Stomach (tissue), 9 donors: ENCODE data around the gene APOL2. TPM values are rescaled to one million over a fixed set of nuclear protein-coding genes. Genes with fewer than 3 reads are reported as not detected.

Source experiments
- DNase-seq, 2 donors: peaks; one replicate each; pipeline versions ENCODE4 v3.0.0 to v3.0.0-alpha.2; 2013 to 2019
- H3K27ac ChIP-seq, 5 donors: fragments of 200-600 bp in 4 of 5; sonication (generic) in 4 of 5; one replicate each; pipeline ENCODE4 v1.5.1; 2013 to 2019; ENCODE audit warnings: mild to moderate bottlenecking in 1 of 5, moderate library complexity in 1 of 5
- H3K27me3 ChIP-seq, 3 donors: fragments of 200-600 bp; sonication (generic); one replicate each; pipeline ENCODE4 v1.5.1; 2017 to 2019; ENCODE audit warnings: mixed run types in 1 of 3
- H3K36me3 ChIP-seq, 4 donors: fragments of 200-600 bp; sonication (generic); 1 replicate in 3 of 4; 2 replicates in 1 of 4; pipeline ENCODE4 v1.5.1; 2016 to 2019
- H3K4me1 ChIP-seq, 4 donors: fragments of 200-600 bp; sonication (generic); one replicate each; pipeline ENCODE4 v1.5.1; 2016 to 2019
- H3K4me3 ChIP-seq, 4 donors: fragments of 200-600 bp; sonication (generic) in 3 of 4; one replicate each; pipeline ENCODE4 v1.5.1; 2016 to 2019; ENCODE audit warnings: mild to moderate bottlenecking in 1 of 4
- H3K9me3 ChIP-seq, 4 donors: fragments of 200-600 bp; sonication (generic); one replicate each; pipeline ENCODE4 v1.5.1; 2016 to 2019
- EP300 ChIP-seq: sonication (generic); formaldehyde crosslinking; IDR thresholded peaks from one replicate; pipeline ENCODE4 v1.6.1; 2017; ENCODE audit warnings: antibody characterized with exemption
- POLR2A ChIP-seq, 4 donors: fragments of 450-650 bp; IDR thresholded peaks; one replicate each; pipeline ENCODE4 v1.6.1; 2016; ENCODE audit warnings: antibody characterized with exemption in 4 of 4, control low read depth in 2 of 4, mild to moderate bottlenecking in 1 of 4, moderate library complexity in 1 of 4
- POLR2AphosphoS5 ChIP-seq, 3 donors: sonication (generic); formaldehyde crosslinking; IDR thresholded peaks; one replicate each; pipeline ENCODE4 v1.6.1; 2016; ENCODE audit warnings: antibody characterized with exemption in 3 of 3
- WGBS, 5 donors: extraction: QIAGEN DNeasy Blood & Tissue Kit in 3 of 5; methylation state at CpG; one replicate each; pipeline versions ENCODE4 v1.1.5 to v1.1.7; 2013 to 2018; 5-methylcytosine and 5-hydroxymethylcytosine counted together
- intact Hi-C: fragments of 100-400 bp; cut with DNase I; formaldehyde crosslinking; loops from one replicate; pipeline ENCODE4 v1.15.1; 2023; ENCODE audit warnings: low total_unique reads
- polyA plus RNA-seq, 3 donors: library from polyadenylated mRNA; stranded (reverse); fragments of 200-250 nt; gene quantifications; one replicate each; pipeline ENCODE4 v1.2.3, GENCODE V29; 2013
- total RNA-seq, 5 donors: library from RNA; depleted of rRNA; stranded (reverse); fragments of >200 nt; gene quantifications; one replicate each; pipeline versions ENCODE4 v1.1.0 to v1.2.3, GENCODE V29; 2014 to 2016
- TF ChIP-seq, protein P1 (sequence below), 7 experiments: fragments of 450-650 bp in 4 of 7; fragments of 200-600 bp in 3 of 7; sonication (generic) in 3 of 7; IDR thresholded peaks; one replicate each; pipeline ENCODE4 v1.5.1; 2016 to 2019; ENCODE audit warnings: antibody characterized with exemption in 7 of 7, control low read depth in 2 of 7, mild to moderate bottlenecking in 1 of 7
- donor health status: healthy with polysubstance abuse.
- donor health status: Bipolar disorder and iron deficiency.
- donor health status: healthy.

APOL2 gene
- total and polyA plus RNA-seq, 8 donors, result 11.6 to 101 (median 35.5) TPM

- no peak overlapping the region for H3K4me3 ChIP-seq
- H3K4me1 ChIP-seq, result peaks cover 0 to 14% (median 7%) of the 10 kb centered on the region in 4 donors
- intact Hi-C loops, result no loop called here
- H3K27me3 ChIP-seq, result no peaks in the 10 kb centered on the region
- peak; percentile 68 to 85 for DNase-seq
- H3K9me3 ChIP-seq, result no peaks in the 10 kb centered on the region
- TF ChIP-seq POLR2A (IDR thresholded peaks at IDR 0.05) (no peak), EP300 (no peak), POLR2AphosphoS5 (IDR thresholded peaks at IDR 0.05) (no peak)
- TF ChIP-seq, protein P1, sequence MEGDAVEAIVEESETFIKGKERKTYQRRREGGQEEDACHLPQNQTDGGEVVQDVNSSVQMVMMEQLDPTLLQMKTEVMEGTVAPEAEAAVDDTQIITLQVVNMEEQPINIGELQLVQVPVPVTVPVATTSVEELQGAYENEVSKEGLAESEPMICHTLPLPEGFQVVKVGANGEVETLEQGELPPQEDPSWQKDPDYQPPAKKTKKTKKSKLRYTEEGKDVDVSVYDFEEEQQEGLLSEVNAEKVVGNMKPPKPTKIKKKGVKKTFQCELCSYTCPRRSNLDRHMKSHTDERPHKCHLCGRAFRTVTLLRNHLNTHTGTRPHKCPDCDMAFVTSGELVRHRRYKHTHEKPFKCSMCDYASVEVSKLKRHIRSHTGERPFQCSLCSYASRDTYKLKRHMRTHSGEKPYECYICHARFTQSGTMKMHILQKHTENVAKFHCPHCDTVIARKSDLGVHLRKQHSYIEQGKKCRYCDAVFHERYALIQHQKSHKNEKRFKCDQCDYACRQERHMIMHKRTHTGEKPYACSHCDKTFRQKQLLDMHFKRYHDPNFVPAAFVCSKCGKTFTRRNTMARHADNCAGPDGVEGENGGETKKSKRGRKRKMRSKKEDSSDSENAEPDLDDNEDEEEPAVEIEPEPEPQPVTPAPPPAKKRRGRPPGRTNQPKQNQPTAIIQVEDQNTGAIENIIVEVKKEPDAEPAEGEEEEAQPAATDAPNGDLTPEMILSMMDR (IDR thresholded peaks at IDR 0.05), result peak in 5 of 7 experiments; percentile 41 to 79 (median 66)
- WGBS, 5 donors, result 8 to 14% (median 11%) methylated on average over 7 of the region's 7 CpGs
- H3K27ac ChIP-seq, result no peak overlapping the region
- H3K36me3 ChIP-seq, result peaks cover 0 to 26% (median 14%) of the 10 kb centered on the region in 4 donors
These were observed 17.3 kb downstream of the APOL2 start for GRCh38 chr22:36221799-36222751.

DNA sequence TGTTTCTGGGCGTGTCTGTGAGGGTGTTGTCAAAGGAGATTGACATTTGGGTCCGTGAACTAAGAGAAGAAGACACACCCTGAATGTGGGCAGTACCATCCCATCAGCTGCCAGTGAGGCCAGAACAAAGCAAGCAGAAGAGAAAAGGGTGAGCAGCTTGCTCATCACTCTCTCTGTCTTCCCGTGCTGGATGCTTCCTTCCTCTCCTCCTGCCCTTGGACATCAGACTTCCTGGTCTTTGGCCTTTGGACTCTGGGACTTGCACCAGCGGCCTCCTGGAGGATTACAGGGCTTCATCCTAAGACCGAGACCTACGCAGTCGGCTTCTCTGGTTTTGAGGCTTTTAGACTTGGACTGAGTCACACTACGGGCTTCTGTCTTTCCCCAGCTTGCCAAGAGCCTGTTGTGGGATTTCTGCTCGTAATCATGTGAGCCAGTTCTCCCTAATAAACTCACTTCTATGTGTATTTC lies 18.8 kb downstream of the APOL2 start:
- DNase-seq, result no peak
- Histone ChIP-seq H3K27ac (peak overlapping the region in 3 of 5 donors; percentile 33 to 67 (median 50)), H3K4me3 (no peak overlapping the region), H3K36me3 (peaks cover 0 to 13% (median 4%) of the 10 kb centered on the region in 4 donors), H3K4me1 (peaks cover 0 to 14% (median 7%) of the 10 kb centered on the region in 4 donors), H3K9me3 (no peaks in the 10 kb centered on the region), H3K27me3 (no peaks in the 10 kb centered on the region)
- intact Hi-C loops, result no loop called here
- WGBS, 5 donors, result 35 to 42% (median 35%) methylated on average over 9 of the region's 9 CpGs
- TF ChIP-seq, protein P1 (IDR thresholded peaks at IDR 0.05), result no peak
- TF ChIP-seq POLR2AphosphoS5 (IDR thresholded peaks at IDR 0.05), result no peak
- TF ChIP-seq POLR2A (IDR thresholded peaks at IDR 0.05), result no peak
- TF ChIP-seq EP300, result no peak

GRCh38 chr22:36218648-36219193 lies 20.6 kb downstream of the APOL2 start:
- H3K9me3 ChIP-seq, result no peaks in the 10 kb centered on the region
- no peak overlapping the region for H3K27ac ChIP-seq
- TF ChIP-seq POLR2AphosphoS5 (IDR thresholded peaks at IDR 0.05) (no peak), POLR2A (IDR thresholded peaks at IDR 0.05) (no peak), EP300 (no peak)
- TF ChIP-seq, protein P1 (IDR thresholded peaks at IDR 0.05), result no peak
- H3K4me1 ChIP-seq, result peaks cover 0 to 14% (median 7%) of the 10 kb centered on the region in 4 donors
- H3K36me3 ChIP-seq, result no peaks in the 10 kb centered on the region
- intact Hi-C loops, result no loop called here
- no peak for DNase-seq
- no peaks in the 10 kb centered on the region for H3K27me3 ChIP-seq
- H3K4me3 ChIP-seq, result no peak overlapping the region
- WGBS, 5 donors, result 86 to 91% (median 89%) methylated on average over 7 of the region's 7 CpGs

- 43 to 93% (median 73%) methylated on average over 2 of the region's 2 CpGs for WGBS, 5 donors
These were observed 23.3 kb downstream of the APOL2 start for GRCh38 chr22:36215981-36216380.

More at GRCh38 chr22:36215981-36216380, 23.3 kb downstream of the APOL2 start:
- Histone ChIP-seq H3K4me1 (peaks cover 0 to 28% (median 3%) of the 10 kb centered on the region in 4 donors), H3K4me3 (no peak overlapping the region), H3K9me3 (no peaks in the 10 kb centered on the region), H3K36me3 (no peaks in the 10 kb centered on the region), H3K27me3 (no peaks in the 10 kb centered on the region), H3K27ac (no peak overlapping the region)
- no peak for DNase-seq
- TF ChIP-seq POLR2AphosphoS5 (IDR thresholded peaks at IDR 0.05) (no peak), POLR2A (IDR thresholded peaks at IDR 0.05) (no peak), EP300 (no peak)
- TF ChIP-seq, protein P1 (IDR thresholded peaks at IDR 0.05), result no peak
- intact Hi-C loops, result no loop called here
